Spleen (tissue), 7 donors: Measurements from ENCODE around the gene FBXL20.

Experiments
- POLR2A ChIP-seq, 3 donors: fragments of 450-650 bp; IDR thresholded peaks; one replicate each; pipeline ENCODE4 v1.5.1; 2017; ENCODE audit warnings: antibody characterized with exemption in 3 of 3, mild to moderate bottlenecking in 1 of 3
- POLR2AphosphoS5 ChIP-seq, 3 donors: sonication (generic); formaldehyde crosslinking; IDR thresholded peaks; one replicate each; pipeline ENCODE4 v1.5.1; 2017; ENCODE audit warnings: antibody characterized with exemption in 3 of 3
- TF ChIP-seq, protein P1 (sequence below), 11 experiments: fragments of 200-600 bp in 7 of 11; fragments of 450-650 bp in 4 of 11; sonication (generic) in 4 of 11; IDR thresholded peaks in 8 of 11; conservative IDR thresholded peaks in 3 of 11; 1 replicate in 7 of 11; 2 replicates in 4 of 11; pipeline versions ENCODE4 v1.4.0 to v1.8.0; 2016 to 2021; ENCODE audit warnings: antibody characterized with exemption in 11 of 11, inconsistent platforms in 4 of 11, mild to moderate bottlenecking in 1 of 11
- donor health status: DM: no; HTN: no; CAD: no; lungs with moderate emphysema.
- donor health status: DM: no; HTN: no; CAD: no.
- donor health status: DM: no; HTN: no; CAD: no.

DNA sequence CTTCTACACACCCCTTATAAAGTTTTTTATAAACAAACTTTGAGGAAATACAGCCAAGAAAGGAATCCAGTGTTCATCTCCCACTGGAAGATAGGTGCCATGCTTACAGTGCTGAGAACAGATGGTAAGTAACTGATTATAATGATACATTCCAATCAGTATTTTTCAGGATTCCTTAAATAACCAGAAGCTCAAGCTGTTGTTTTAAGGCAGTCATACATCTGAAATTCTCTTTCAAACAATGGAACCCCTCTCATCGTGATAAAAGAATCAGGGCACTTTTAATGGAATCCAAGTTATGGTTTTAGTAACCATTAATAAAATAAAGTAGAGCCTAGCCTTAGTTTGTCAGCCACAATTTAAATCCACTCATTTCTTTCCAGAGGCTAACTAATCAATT is 119.6 kb downstream of the FBXL20 start:
- TF ChIP-seq POLR2A (IDR thresholded peaks at IDR 0.05), result no peak
- no peak for TF ChIP-seq POLR2AphosphoS5 (IDR thresholded peaks at IDR 0.05)
- TF ChIP-seq, protein P1, sequence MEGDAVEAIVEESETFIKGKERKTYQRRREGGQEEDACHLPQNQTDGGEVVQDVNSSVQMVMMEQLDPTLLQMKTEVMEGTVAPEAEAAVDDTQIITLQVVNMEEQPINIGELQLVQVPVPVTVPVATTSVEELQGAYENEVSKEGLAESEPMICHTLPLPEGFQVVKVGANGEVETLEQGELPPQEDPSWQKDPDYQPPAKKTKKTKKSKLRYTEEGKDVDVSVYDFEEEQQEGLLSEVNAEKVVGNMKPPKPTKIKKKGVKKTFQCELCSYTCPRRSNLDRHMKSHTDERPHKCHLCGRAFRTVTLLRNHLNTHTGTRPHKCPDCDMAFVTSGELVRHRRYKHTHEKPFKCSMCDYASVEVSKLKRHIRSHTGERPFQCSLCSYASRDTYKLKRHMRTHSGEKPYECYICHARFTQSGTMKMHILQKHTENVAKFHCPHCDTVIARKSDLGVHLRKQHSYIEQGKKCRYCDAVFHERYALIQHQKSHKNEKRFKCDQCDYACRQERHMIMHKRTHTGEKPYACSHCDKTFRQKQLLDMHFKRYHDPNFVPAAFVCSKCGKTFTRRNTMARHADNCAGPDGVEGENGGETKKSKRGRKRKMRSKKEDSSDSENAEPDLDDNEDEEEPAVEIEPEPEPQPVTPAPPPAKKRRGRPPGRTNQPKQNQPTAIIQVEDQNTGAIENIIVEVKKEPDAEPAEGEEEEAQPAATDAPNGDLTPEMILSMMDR (IDR thresholded peaks at IDR 0.05 in 8 of 11, conservative IDR thresholded peaks at IDR 0.05 in 3 of 11), result no peak
